Smooth muscle cell (in vitro differentiated cells): Measurements from ENCODE around the gene ACHE. TPM values are rescaled to one million over a fixed set of nuclear protein-coding genes. Genes with fewer than 3 reads are reported as not detected.

Source experiments
- DNase-seq: peaks from one replicate; lab custom pipeline; 2025; ENCODE audit not compliant: unreplicated experiment; lab: John Stamatoyannopoulos, UW
- H2AFZ ChIP-seq: fragments of 200-600 bp; sonication (generic); 2 replicates; pipeline ENCODE4 v1.6.0; 2016; ENCODE audit warnings: antibody characterized with exemption, low read depth, mild to moderate bottlenecking
- H3F3A ChIP-seq: fragments of 200-600 bp; sonication (generic); 2 replicates; pipeline ENCODE4 v1.6.0; 2017; ENCODE audit warnings: antibody characterized with exemption, low read depth
- H3K27ac ChIP-seq: fragments of 200-600 bp; sonication (generic); 2 replicates; pipeline ENCODE4 v1.5.1; 2016; ENCODE audit warnings: low read depth, mild to moderate bottlenecking
- H3K27me3 ChIP-seq: fragments of 200-600 bp; sonication (generic); 2 replicates; pipeline ENCODE4 v1.6.1; 2016; ENCODE audit warnings: low read depth, mild to moderate bottlenecking
- H3K36me3 ChIP-seq: fragments of 200-600 bp; sonication (generic); 2 replicates; pipeline ENCODE4 v1.5.1; 2016; ENCODE audit warnings: low read depth
- H3K4me1 ChIP-seq: fragments of 200-600 bp; sonication (generic); 2 replicates; pipeline ENCODE4 v1.5.1; 2016; ENCODE audit warnings: low read depth
- H3K4me2 ChIP-seq: fragments of 200-600 bp; sonication (generic); 2 replicates; pipeline ENCODE4 v1.6.0; 2016; ENCODE audit warnings: mild to moderate bottlenecking
- H3K4me3 ChIP-seq: fragments of 200-600 bp; sonication (generic); 2 replicates; pipeline ENCODE4 v1.5.1; 2016; ENCODE audit warnings: mild to moderate bottlenecking
- H3K79me2 ChIP-seq: fragments of 200-600 bp; sonication (generic); 2 replicates; pipeline ENCODE4 v1.6.0; 2016; ENCODE audit warnings: low read depth, mild to moderate bottlenecking
- H3K9ac ChIP-seq: fragments of 200-600 bp; sonication (generic); 2 replicates; pipeline ENCODE4 v1.6.0; 2016; ENCODE audit warnings: low read depth
- H3K9me3 ChIP-seq: fragments of 200-600 bp; sonication (generic); replicated peaks from 2 replicates; pipeline ENCODE4 v1.5.1; 2016; ENCODE audit warnings: low read depth
- H4K20me1 ChIP-seq: fragments of 200-600 bp; sonication (generic); 2 replicates; pipeline ENCODE4 v1.6.0; 2016; ENCODE audit warnings: low read depth
- WGBS: methylation state at CpG from one replicate; pipeline ENCODE4 v1.1.7; 2016; ENCODE audit warnings: low lambda C conversion rate; 5-methylcytosine and 5-hydroxymethylcytosine counted together
- polyA plus RNA-seq: library from polyadenylated mRNA; unstranded; fragments of >200 nt; fragmentation: Nextera tagmentation; extraction: Ambion mirVana; gene quantifications from 2 replicates; pipeline ENCODE4 v1.2.1, GENCODE V29; 2016
- total RNA-seq: library from RNA; depleted of rRNA; stranded (reverse); fragments of >200 nt; gene quantifications from 2 replicates; pipeline ENCODE4 v1.2.3, GENCODE V29; 2014
- TF ChIP-seq, protein P1 (sequence below): fragments of 200-600 bp; sonication (generic); IDR thresholded peaks from 2 replicates; pipeline ENCODE4 v1.5.1; 2017; ENCODE audit warnings: borderline replicate concordance, mild to moderate bottlenecking, antibody characterized with exemption; ENCODE audit not compliant: insufficient read depth, poor library complexity, severe bottlenecking

Gene ACHE
- total and polyA plus RNA-seq, 2 experiments from 2014 or later: 2.6 to 3.5 TPM

DNA sequence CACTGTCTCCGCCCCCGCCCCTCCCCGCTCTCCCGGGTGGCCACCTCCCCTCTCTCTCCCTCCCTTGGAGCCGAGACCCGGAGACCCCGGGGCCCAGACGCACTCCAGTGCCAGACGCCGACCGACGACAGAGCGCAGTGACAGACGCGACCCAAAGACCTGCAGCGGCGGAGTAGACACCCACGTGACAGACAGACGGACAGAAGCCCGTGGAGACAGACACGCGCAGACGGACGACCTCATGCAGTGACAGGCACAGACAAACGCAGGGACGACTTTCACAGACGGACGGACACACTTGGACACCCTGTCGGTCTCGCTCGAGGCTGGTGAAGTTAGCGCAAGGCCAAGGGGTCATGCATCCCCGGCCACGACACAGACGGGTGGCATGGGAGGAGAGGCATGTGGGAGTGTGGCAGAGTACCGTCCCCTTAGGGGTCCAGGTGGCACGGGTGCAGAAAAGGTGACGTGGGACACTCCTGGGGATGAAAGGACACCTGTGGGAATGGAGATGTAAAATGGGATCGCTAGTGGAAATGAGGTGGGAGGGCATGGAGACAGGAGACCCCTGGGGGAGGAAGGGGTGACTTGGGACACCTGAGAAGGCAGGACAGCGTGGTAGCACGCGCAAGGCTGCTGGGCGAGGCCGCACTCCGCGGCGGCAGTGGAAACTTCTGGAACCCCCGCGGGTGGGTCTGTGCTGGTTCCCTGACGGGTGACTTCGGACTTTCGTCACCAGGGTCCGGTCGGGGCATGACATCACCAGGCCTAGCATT lies 456 bp upstream of the ACHE start:
- H3K4me1 ChIP-seq: peaks cover 24% of the 10 kb centered on the region
- H2AFZ ChIP-seq: no peak overlapping the region
- no peak overlapping the region for H3K9ac ChIP-seq
- H3F3A ChIP-seq: no peaks in the 10 kb centered on the region
- no peaks in the 10 kb centered on the region for H3K36me3 ChIP-seq
- peak overlapping the region; percentile 72 for H3K4me3 ChIP-seq
- H4K20me1 ChIP-seq: no peaks in the 10 kb centered on the region
- TF ChIP-seq, protein P1, sequence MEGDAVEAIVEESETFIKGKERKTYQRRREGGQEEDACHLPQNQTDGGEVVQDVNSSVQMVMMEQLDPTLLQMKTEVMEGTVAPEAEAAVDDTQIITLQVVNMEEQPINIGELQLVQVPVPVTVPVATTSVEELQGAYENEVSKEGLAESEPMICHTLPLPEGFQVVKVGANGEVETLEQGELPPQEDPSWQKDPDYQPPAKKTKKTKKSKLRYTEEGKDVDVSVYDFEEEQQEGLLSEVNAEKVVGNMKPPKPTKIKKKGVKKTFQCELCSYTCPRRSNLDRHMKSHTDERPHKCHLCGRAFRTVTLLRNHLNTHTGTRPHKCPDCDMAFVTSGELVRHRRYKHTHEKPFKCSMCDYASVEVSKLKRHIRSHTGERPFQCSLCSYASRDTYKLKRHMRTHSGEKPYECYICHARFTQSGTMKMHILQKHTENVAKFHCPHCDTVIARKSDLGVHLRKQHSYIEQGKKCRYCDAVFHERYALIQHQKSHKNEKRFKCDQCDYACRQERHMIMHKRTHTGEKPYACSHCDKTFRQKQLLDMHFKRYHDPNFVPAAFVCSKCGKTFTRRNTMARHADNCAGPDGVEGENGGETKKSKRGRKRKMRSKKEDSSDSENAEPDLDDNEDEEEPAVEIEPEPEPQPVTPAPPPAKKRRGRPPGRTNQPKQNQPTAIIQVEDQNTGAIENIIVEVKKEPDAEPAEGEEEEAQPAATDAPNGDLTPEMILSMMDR: no peak
- no peak overlapping the region for H3K27ac ChIP-seq
- H3K79me2 ChIP-seq: no peaks in the 10 kb centered on the region
- H3K27me3 ChIP-seq: peaks cover 26% of the 10 kb centered on the region
- peak overlapping the region; percentile 100 for H3K4me2 ChIP-seq
- peak; percentile 7 for DNase-seq
- 7% methylated on average over 39 of the region's 54 CpGs for WGBS
- no peaks in the 10 kb centered on the region for H3K9me3 ChIP-seq

DNA sequence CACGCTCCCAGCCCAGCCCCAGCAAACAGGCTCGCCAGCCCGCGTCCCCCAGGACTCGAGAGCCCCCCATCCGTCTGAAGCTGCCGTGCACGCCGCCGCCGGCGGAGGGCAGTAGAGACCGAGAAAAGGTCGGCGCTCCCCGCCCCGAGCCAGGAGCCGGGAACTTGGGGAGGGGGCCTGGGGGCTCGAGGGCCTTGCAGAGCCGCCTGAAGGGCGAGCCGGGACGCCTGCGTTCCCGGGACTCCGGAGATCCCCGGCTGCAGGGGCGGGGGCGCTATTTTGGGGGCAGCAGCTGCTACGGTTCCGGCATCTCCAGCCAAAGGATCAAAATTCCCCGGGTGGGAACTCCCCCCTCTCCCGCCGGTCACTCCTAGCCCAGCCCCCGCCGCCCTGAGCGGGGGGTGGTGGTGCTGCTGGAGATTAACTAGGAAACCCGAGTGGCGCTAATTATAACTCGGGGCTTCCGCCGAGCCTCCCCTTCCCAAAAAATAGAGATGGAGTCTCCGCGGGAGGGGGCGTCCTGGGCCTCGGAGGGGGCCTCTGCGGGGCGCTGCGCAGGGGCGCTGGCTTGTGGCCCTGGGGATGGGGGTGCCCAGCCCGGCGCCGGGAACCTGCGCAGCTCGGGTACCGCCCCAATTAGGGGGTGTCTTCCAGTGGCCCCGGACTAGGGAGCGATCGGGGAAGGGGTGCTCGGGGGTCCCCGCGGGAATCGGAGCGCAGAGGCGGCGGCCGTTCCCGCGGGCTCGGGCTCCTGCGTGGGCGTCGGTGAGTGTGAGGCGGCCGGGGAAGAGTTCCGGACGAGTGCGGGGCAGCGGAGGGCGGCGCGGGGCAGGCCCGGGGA lies 608 bp downstream of the ACHE start:
- H3K27me3 ChIP-seq: peaks cover 26% of the 10 kb centered on the region
- DNase-seq: peak; percentile 45
- H3F3A ChIP-seq: no peaks in the 10 kb centered on the region
- TF ChIP-seq, protein P1: peak; percentile 89
- WGBS: under 1% methylated on average over 71 of the region's 83 CpGs
- H3K9me3 ChIP-seq: no peaks in the 10 kb centered on the region
- H2AFZ ChIP-seq: peak overlapping the region; percentile 75
- no peak overlapping the region for H3K9ac ChIP-seq
- peak overlapping the region; percentile 72 for H3K4me3 ChIP-seq
- no peak overlapping the region for H3K27ac ChIP-seq
- peak overlapping the region; percentile 100 for H3K4me2 ChIP-seq
- no peaks in the 10 kb centered on the region for H4K20me1 ChIP-seq
- H3K4me1 ChIP-seq: peaks cover 27% of the 10 kb centered on the region
- H3K79me2 ChIP-seq: no peaks in the 10 kb centered on the region
- no peaks in the 10 kb centered on the region for H3K36me3 ChIP-seq

DNA sequence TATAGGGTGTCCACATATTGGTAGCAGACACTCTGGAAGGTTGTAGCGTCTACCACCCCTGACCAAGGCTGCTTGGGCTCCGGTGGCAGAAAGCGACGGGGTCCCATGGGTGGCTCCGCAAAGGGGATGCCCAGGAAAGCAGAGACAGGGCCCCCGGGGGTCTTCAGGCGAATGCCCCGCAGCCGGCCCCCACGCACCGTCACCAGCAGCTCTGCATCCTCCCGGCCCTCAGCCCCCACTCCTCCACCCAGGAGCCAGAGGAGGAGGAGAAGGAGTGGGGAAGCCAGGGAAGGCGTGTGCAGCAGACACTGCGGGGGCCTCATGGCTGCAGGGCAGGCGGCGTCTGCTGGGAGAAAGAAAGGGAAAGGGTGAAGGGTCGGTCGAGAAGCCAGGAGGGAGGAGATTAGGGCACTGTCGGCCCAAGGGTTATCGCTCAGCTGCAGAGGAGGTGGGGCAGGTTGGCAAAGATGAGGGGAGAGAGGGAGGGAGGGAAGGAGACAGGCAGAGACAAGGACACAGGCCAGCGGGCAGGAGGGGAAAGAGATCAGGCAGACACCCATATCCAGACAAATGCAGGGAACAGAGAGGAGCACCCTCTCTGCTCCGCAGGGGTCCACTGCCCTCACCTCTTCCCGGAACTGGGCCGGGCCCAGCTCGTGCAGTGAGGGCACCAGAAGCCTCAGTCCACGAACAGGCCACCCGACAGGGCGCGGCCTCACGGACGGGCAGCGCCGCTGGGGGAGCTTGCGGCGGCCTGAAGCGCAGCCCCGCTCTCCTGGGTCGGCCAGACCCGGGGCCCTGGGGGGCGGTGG lies 1.6 kb downstream of the ACHE start:
- H3K27ac ChIP-seq: no peak overlapping the region
- H3K9ac ChIP-seq: no peak overlapping the region
- H2AFZ ChIP-seq: no peak overlapping the region
- 60% methylated on average over 29 of the region's 40 CpGs for WGBS
- H3K79me2 ChIP-seq: peaks cover 1% of the 10 kb centered on the region
- TF ChIP-seq, protein P1: no peak
- peak overlapping the region; percentile 100 for H3K4me2 ChIP-seq
- peaks cover 26% of the 10 kb centered on the region for H3K27me3 ChIP-seq
- H3K4me3 ChIP-seq: peak overlapping the region; percentile 72
- no peaks in the 10 kb centered on the region for H3K9me3 ChIP-seq
- no peaks in the 10 kb centered on the region for H3F3A ChIP-seq
- H3K36me3 ChIP-seq: no peaks in the 10 kb centered on the region
- peaks cover 29% of the 10 kb centered on the region for H3K4me1 ChIP-seq
- no peak for DNase-seq
- no peaks in the 10 kb centered on the region for H4K20me1 ChIP-seq
